ENCODE results near the gene PROC.

PROC gene

DNA sequence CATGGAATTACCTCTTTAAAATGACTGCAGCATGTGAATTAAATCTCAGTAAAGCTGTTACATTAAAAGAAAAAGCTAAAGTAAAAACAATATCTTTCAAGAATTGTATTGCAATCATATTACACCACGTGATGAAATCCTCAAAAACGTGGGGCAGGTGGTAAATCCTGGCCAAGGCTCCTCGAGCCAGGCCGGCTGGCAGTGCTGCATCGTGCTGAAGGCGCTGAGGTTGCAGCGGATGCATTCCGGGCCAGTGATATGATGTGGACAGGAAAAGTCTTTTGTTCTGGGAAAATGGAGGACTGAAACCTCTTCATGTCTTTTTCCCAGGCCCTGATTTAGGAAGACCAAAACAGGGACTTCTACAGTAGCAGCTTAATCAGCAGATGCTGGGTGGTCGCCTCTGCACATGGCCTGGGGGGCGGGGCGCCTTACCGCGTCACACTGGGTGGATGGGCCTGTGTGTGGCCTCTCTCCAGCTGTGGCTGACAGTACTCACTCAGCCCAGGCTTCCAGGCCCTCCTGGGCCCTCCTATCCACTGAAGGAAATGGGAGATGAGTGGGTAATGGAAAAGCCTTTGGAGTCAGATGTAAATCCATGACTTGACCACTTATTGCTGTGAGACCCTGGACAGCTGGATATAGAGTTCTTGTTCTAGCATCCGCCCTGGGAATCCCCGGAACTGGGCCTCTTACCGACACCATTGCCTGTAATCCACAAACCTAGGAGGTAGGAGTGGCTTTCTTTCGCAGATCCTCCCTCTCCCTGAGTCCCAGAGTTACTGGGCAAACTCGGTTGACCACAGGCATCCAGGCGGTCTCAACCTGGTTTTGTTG, 45.1 kb downstream of the PROC start:
- no peak for DNase-seq

DNA sequence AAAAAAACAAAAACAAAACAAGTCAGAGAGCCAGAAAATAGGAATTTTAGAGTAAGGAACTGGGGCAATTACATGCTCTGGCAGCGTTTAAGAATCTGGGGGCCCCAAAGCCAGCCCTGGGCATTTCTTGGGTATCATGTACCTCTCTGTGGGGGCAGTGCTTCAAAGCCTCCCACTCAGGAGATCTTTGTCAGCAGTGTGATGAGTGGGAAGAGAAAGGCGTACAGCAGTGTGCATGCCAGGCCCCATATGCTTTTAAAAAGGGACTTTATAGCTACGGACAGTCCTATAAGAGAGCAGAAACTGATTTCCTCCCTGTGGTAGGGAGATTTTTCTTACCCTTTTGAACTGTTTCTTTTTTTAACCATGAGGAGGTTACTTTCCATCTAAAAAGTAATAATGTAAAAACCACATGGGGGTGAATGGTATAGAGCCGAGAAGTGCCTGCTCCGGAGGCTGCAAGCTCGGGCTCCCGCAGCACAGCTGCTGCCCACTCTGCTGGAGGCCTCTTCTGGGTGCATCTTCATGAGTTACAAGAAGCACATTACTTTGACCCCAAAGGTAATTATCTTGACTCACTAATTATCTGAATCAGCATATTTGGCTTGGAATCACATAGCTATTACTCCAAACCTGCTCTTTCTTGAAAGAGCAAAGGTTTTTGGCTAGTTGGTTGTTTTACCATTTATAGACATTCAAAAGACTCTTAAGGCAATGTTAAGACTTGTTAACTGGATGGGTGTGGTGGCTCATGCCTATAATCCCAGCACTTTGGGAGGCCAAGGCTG, 46.4 kb downstream of the PROC start:
- DNase-seq, result no peak

DNA sequence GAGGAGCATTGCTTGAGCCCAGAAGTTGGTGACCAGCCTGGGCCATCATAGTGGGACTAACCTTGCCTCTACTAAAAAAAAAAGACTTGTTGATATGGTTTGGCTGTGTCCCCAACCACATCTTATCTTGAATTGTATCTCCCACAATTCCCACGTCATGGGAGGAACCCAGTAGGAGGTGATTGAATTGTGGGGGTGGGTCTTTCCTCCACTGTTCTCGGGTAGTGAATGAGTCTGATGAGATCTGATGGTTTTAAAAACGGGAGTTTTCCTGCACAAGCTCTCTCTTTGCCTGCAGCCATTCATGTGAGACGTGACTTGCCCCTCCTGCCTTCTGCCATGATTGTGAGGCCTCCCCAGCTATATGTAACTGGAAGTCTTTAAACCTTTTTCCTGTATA, 47.0 kb downstream of the PROC start:
- DNase-seq, result no peak

DNA sequence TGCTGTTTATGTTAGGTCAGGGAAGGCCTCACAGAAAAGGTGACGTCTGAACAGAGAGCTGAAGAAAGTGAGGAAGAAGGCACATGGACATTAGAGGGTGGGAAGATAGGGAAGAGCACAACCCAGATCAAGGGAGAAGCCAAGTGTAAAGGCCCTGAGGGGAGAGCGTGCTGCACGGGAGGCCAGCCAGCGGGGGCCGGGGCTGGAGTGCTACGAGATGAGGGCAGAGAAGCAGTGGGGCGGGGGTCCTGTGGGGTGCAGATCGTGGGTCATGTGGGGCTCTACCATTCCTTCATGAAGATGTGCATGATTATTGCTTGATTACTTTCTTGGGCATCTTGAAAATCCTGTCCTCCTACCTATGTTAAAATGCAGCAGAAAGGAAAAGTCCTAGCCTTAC, 50.8 kb downstream of the PROC start:
- no peak for DNase-seq

DNA sequence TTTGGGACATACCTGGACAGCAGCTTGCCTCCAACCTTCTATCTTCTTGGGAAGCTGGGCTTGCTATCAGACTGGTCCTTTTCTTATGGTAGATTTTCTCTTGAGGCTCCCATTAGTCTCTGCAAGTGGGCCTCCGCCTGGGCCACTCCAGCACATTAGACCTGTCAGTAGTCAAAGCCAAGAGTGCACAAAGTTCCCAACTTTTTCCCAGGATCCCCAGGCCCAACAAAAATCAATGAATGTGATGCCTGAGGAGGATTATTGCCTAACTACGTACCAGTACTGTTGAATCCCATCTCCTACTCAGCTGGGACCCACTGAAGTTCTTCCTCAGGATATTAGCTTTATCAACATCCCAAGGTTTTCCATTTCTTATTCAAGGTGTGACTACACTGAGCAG, 51.7 kb downstream of the PROC start:
- DNase-seq, result no peak

DNA sequence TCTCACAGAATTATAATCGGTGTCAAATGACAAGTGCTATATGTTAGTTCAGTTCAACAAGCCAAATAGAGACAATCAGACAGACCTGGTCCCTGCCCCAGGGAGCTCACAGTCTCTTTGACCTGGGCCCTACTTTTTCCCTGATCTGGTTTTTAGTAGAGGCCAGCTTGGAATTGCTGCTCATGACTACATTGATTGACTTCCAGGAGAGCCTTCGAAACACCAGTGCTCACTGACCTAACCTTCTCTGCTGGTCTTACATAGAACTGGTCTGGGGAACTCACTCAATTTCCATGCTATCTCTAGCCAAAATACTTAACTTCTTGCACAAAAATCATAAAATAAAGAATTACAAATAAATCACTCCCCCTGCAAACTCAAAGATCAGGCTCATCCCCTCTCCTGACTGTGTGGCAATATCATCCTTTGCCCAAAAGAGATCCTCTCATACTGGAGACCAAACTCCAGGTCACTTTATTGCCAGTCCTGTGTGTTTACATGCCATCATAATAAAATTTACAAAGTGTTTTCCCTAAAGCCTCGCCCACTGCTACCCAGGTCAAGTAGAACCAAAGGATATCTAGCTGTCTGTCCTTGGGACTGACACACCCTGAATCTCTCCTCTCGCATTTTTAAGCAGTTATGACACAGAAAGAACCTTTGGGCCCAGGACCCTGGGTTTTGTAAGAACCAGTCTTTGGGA, 53.2 kb downstream of the PROC start:
- DNase-seq, result no peak

DNA sequence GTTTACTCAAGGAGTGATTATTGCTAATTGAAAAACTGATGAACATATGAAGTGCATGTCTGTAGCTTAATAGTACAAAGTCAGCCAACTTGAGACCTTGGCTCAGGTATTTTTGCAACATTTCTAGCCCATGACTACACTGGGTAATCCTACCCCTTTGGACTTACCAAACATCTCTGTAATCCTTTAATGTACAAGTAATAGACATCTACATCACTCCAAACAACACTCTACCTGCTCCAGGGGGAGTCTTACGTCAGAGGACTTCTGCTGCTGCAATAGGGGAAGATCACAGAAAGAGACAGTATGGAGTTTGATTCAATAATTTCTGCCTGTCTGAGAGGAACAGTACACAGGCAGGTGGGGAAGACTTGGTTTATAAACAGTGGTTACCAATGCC, 54.0 kb downstream of the PROC start:
- no peak for DNase-seq

DNA sequence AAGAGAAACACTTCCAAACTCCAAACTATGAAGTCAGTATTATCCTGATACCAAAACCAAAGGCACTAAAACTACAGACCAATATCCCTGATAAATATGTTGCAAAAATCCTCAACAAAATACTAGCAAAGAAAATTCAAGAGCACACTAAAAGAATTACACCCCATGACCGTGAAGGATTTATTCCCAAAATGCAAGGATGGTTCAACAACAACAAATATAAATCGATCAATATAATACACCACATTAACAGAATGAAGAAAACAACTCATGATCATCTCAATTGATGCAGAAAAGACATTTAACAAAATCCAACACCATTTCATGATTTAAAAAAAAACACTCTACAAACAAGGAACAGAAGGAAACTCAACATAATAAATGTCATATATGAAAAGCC, 57.6 kb downstream of the PROC start:
- no peak for DNase-seq
